ENCODE measurements around the gene FCRL5.
A peak's percentile ranks its signal among the peaks of the same experiment; 100 is the strongest.
"Not testable (repeated sequence)": the region's sequence is repeated elsewhere in the genome, so short reads cannot be mapped to it uniquely, and the experiment has no call there.

FCRL5 gene

DNA sequence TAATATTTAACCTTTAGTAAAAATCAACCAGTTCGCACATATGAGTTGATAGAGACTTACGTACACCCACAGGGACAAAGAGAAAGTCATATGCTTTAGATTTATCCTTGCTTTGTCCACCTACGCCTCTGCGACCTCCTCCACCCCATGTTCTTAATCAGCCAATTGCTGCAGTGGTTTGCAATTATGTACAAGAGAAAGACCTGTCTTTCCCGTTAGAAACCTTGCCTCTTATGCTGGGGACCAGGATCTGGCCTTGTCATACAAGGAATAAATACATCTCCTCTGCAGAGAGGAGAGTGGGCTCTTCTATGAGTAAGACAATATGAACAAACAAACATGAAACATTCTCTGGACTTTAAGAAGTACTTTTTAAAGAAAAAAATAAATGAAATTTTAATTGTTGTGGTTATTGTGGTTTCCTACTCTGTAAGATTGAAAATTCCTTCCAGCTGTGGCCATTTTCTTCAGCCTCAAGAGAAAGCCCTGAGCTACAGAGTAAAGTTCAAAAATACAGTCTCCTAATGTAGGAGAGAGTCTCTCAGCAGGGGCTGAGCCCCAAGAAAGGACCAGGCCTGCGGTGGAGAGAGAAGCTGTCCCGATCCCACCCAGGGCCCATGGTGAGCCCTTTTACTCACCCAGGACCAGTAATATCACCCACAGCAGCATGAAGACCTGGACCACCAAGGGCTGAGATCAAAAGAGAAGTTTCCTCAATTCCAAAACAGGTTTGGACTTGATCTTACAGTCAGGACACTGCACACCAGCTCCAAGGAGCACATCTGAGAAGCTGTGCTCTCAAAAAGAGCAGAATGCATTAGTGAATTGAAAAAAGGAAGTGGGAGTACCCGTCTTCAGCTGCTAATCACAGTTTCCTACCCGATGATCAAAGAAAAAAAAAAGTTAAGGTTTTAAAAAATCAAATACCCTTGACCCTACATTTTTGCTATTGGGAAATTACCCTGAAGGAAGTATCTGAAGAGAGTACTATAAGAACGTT is at the start of gene FCRL5:
FCRL5 (minus strand) TSS at position 822 of the 1,000 bp plus-strand sequence; CDS start at position 669, 153 bp downstream.
- no peak for DNase-seq
- intact Hi-C loops (cut with DNase I): no loop called here

DNA sequence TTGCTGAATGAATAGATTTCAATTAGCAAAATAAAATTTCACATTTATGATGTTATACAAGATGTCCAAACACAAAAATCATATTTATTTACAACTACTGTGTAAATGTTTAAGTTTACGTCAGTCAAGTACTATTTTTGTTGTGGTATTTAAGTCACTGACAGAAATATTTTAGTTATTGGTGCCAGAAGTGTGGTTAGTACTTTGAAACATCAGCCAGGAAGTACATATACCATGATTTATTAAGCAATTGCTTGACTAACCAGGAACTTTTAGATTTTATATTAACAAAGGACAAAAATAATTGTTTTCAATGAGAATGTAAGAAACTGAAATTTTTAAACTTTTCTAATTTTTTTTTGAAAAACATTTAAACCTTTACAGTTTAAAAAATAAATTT is 47.9 kb upstream of the FCRL5 start:
- no peak for DNase-seq
- intact Hi-C loops (cut with DNase I): no loop called here

- DNase-seq: no peak
- intact Hi-C loops (cut with DNase I): no loop called here
Observed at GRCh38 chr1:157597959-157598667, 45.8 kb upstream of the FCRL5 start, which contains the start of gene FCRL4. Gene FCRL4 (minus strand): TSS chr1:157598085. CDS start chr1:157597944, 141 bp downstream.

GRCh38 chr1:157596384-157596783 is 44.1 kb upstream of the FCRL5 start:
- DNase-seq: no peak
- intact Hi-C loops (cut with DNase I): no loop called here

DNA sequence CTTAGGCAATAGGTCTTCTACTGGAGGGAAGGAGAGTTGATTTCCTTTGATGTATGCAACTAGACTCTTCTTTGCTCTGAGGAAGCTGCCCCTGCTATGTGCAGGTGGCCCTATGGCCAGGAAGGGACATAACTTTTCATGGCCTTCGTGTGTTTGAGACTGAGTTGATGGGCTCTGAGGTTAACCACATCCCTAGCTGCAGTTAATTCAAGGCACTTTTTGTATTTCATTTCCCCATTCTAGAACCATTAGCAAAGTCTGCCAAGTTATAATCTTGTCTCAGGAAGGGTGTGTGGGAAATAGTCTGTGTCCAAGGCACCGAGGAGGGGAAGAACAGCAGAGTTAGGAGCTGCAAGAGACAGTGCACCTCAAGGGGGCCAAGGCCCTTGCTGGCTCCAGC is 43.0 kb upstream of the FCRL5 start:
- no peak for DNase-seq
- intact Hi-C loops (cut with DNase I): no loop called here

GRCh38 chr1:157585984-157586383 is 33.7 kb upstream of the FCRL5 start:
- no peak for DNase-seq

DNA sequence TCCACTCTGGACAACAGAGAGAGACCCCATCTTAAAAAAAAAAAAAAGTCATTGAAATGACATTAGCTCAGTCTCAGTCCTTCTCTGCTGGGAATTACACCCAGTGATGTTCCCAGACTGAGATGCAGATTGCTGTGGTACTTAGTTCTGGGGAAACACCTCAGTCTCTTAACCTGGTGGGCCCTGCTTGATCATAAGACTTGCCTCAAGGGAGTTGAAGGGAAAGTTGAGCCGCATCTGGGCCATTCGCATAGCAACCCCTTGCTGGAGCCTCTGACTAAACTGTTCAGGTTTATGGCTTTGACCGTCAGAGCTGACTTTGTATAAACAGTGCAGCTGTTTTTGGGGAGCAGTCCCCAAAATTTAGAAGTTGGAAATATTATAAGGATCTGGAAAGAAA is 32.2 kb upstream of the FCRL5 start:
- no peak for DNase-seq
- intact Hi-C loops (cut with DNase I): loop anchor here (10.0 kb wide), 1 partner anchor 540 kb away; a partner anchor contains a TSS

More at GRCh38 chr1:157585984-157586383, 33.7 kb upstream of the FCRL5 start:
- intact Hi-C loops (cut with DNase I): loop anchor here (10.0 kb wide), 1 partner anchor 539 kb away; a partner anchor contains a TSS

DNA sequence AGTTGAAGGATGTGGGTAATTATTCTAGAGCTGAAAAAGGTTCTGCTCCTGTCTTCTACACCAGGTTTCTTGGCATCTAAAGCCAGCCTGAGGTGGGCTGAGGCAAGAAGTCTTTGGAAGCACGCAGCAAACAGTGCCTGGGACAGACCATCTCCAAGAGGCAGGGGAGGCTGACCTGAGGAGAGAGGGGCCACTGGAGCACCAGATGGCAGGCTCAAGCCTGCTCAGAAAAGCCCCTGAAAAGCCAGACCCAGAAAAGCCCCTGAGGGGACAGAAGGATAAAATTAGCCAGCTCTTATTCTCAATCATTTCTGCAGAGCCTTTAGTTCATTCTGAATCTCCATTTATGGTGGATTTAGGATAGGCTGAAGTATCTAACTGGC is 28.5 kb upstream of the FCRL5 start:
- intact Hi-C loops (cut with DNase I): loop anchor here (10.0 kb wide), 1 partner anchor 544 kb away; a partner anchor contains a TSS
- DNase-seq: no peak

GRCh38 chr1:157580179-157580827 is 28.0 kb upstream of the FCRL5 start:
- peak in 19 of 42 donors; percentile 9 to 68 (median 37) for DNase-seq
- intact Hi-C loops (cut with DNase I): loop anchor here (10.0 kb wide), 1 partner anchor 544 kb away; a partner anchor contains a TSS

DNA sequence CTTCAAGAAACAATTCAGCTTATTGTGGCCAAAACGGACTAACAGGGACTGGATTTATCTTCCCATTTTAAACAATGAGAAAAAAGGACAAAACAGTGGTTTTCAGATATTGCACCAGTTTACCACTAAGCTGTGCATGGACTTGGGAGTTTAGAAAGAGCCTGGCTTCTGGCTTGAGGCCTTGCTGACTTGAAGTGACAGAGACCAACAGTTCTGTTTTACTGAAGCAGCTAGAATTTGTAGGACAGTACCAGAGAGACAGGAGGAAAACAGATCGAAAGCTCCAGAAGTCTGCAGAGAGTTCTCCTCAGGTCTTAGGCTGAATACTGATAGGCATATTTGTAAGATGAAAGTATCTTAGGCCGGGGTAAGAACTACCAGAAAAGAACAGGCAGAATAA is 25.1 kb upstream of the FCRL5 start:
- intact Hi-C loops (cut with DNase I): no loop called here
- DNase-seq: no peak

DNA sequence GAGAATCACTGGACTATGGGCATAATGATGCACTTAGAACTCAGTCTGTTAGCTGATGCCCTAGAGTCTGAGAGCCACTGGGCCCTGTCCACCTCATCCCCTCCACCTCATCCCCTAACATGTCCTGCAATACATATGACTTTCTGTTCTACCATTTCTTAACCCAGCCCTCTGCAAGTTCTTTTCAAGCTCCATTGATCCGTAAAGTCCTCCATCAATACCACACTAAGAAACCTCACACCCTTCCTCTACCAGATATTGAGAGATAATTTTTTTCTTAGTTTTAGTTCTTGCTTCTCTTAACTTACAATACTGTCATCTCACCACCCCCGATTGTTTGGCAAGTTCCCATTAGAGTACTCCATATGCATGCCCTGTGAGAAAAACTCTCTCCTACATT is 23.4 kb upstream of the FCRL5 start:
- DNase-seq: no peak
- intact Hi-C loops (cut with DNase I): no loop called here

DNA sequence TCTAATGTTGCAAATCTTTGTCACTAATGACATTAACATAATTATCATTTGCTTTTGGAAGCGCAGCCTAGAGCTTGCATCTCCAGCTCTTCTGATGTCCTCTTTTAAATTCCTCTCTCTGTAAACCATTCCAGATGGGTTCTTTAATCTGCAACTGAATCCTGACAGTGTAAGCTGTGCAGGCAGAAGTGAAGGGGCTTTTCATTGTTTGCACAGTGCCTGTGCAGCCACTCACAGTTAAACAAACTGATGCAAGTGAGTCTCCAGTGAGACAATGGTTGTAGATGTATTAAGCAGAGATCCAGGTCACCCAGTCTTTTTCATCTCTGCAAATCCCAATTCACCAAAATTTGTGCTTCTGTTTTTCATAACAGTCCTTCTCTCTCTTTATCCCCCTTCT is 22.5 kb upstream of the FCRL5 start:
- intact Hi-C loops (cut with DNase I): no loop called here

DNA sequence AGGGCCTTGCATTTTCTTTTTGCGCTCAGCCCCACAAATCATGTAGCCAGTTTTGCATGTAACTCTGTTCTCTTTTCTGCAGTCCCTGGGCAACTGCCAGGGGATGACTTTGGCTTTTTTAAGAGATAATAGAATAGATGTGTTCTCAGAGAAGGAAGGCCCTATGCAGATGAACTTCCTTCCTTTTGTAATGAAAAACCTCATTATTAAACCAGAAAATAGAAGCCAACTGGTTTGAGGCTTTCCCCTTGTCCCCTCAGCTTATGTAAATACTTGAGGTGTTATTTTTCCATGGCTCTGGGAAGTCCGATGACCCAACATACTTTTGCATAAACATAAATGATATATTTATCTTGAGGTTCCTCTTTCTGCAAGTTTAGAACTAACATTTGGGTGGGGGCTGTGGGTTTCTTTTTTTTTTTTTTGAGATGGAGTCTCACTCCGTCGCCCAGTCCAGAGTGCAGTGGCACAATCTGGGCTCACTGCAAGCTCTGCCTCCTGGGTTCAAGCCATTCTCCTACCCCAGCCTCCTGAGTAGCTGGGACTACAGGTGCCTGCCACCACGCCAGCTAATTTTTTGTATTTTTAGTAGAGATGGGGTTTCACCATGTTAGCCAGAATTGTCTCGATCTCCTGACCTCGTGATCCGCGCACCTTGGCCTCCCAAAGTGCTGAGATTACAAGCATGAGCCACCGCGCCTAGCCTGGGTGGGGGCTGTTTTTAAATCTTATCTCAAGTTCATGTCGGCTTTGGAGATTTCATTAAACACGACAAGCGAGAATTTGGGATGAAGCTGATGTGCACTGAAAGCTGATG is 14.4 kb upstream of the FCRL5 start:
- DNase-seq: no peak
- intact Hi-C loops (cut with DNase I): no loop called here

More for the DNA sequence above, 22.5 kb upstream of the FCRL5 start:
- no peak for DNase-seq

DNA sequence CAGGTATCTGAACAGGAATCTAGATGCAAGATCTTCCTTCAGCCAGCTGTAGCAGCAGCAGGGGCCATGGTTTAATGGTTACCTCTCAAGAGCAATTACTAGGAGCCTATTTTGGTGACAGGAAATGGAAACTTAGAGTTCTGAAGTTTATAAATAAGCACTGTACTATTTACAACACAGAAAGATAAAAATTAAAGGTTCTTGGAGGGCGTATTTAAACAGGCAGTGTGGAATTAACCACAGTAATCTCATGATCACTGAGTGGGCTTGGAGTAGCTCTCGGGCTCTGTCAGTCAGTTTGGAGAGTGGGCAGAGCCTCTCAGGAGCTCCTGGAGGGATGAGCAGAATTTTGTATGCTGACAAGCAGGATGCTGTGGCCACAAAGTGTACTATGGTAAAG is 10.2 kb upstream of the FCRL5 start:
- intact Hi-C loops (cut with DNase I): no loop called here
- no peak for DNase-seq

DNA sequence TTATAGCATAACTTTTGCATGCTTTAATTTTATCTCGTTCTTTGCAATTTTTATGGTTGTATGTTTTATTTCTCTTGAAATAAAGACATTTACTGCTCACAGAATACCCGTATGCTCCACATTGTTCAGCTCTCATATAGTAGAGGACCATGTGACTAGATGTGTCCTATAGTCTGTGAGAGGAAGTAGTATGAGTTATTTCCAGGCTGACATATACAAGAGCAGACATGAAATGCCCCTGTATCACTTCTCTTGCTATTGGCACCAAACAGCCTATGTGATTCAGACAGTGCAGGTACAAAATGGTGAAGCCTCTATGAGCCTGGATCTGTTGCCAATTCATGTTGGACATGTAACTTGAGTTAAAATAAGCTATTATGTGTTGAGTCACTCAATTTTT is 5.8 kb upstream of the FCRL5 start:
- intact Hi-C loops (cut with DNase I): no loop called here
- no peak for DNase-seq

DNA sequence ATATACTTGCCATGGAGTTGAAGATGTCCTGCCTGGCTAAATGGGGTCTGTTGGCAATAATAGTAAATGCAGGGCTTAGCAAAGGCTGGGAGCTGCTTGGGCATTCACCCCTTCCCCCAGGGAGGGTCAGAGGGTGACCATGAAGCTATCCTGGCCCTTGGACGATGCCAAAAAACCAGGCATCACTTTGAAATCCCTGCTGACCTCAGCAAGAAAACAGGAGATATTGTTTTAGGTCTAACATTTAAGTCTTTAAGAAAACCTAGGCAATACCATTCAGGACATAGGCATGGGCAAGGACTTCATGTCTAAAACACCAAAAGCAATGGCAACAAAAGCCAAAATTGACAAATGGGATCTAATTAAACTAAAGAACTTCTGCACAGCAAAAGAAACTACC is 4.2 kb downstream of the FCRL5 start:
- DNase-seq; intact Hi-C loops (cut with DNase I): not testable (repeated sequence)

GRCh38 chr1:157542676-157543075 is 9.6 kb downstream of the FCRL5 start:
- intact Hi-C loops (cut with DNase I): no loop called here
- DNase-seq: peak in 25 of 42 donors; percentile 4 to 56 (median 22)

DNA sequence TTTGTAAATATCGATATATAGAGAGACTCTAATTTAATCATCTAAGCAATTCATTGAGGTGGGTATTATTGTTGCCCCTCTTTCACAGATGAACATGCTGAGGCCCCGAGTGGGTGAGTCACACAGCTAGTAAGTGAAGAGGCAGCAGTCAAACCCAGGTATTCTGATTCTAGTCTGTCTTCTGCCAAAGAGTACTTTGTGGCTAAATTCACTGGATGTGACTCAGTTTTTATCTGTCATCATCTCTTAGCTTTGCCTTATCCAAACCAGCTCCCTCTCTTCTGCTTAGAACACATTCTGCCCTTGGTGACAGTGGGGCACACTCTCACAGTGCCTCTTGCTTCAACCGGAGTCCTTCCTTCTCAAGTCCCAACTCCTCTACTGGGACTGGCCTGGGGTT is 11.5 kb downstream of the FCRL5 start:
- no peak for DNase-seq
- intact Hi-C loops (cut with DNase I): no loop called here
